ENCODE results near the gene CAMK2A. TPM values are rescaled to one million over a fixed set of nuclear protein-coding genes. Genes with fewer than 3 reads are reported as not detected.

CAMK2A gene
- polyA plus RNA-seq, 1 donor (not counting 4 experiments of a cell fraction or from before 2014, with no cell fraction given), result 0.05 TPM

DNA sequence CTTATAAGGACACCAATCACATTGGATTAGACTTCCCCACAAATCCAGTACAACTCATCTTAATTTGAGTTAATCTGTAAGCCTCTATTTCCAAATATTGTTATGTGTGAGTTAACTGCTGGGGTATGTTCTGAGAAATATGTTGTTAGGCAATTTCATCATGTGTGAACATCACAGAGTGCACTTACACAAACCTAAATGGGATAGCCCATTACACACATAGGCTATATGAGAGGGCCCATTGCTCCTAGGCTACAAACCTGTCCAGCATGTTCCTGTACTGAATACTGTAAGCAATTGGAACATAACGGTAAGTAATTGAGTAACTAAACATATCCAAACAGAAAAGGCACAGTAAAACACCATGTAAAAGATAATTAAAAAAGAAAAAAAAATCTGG lies 32.2 kb upstream of the CAMK2A start:
- Histone ChIP-seq H3K4me2 (ENCODE audit: control insufficient read depth, extremely low read depth, insufficient read depth, low read depth, low read length) (peak overlapping the region; percentile 49), H3K4me1 (ENCODE audit: control insufficient read depth, extremely low read depth, insufficient read depth, low read length) (peaks cover 67% of the 10 kb centered on the region)
- dilution Hi-C loops (cut with MboI; ENCODE audit: extremely low pct_ligation_motif_present, low sequenced_read_pairs), result no loop called here

DNA sequence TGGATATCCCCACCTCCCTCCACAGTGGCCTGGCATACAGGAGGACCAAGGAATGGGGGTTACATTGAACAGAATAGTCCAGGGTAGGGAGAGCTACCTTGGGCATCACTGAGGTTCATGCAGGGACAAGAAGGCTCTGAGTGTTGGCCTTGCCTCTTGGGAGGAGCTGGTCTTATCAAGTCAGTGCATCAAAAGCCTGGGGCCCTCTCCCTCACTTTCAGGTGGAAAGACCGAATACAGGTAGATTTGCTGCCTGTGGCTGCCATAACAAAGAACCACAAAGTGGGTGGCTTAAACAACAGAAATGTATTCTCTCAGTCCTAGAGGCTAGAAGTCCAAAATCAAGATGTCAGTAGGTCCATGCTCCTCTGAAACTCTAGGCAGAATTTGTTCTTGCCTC lies 31.6 kb upstream of the CAMK2A start:
- FAIRE-seq (no peak), DNase-seq (ENCODE audit: low read depth, low spot score) (no peak)
- dilution Hi-C loops (cut with MboI; ENCODE audit: extremely low pct_ligation_motif_present, low sequenced_read_pairs), result no loop called here
- Histone ChIP-seq H3K4me2 (ENCODE audit: control insufficient read depth, extremely low read depth, insufficient read depth, low read depth, low read length) (no peak overlapping the region), H3K36me3 (ENCODE audit: control insufficient read depth in 2 of 2, extremely low read depth in 1 of 2, insufficient read depth in 2 of 2, low read length in 2 of 2) (no peaks in the 10 kb centered on the region), H2AFZ (ENCODE audit: control insufficient read depth, low read length) (no peak overlapping the region), H3K79me2 (ENCODE audit: control insufficient read depth, insufficient read depth, low read length) (no peaks in the 10 kb centered on the region), H3K4me3 (ENCODE audit: control insufficient read depth in 2 of 3, extremely low read depth in 1 of 3, insufficient read depth in 2 of 3, low read depth in 1 of 3, low read length in 3 of 3) (no peak overlapping the region), H4K20me1 (ENCODE audit: control insufficient read depth, extremely low read depth, insufficient read depth, low read length) (no peaks in the 10 kb centered on the region), H3K9ac (ENCODE audit: control insufficient read depth, extremely low read depth, insufficient read depth, low read length) (no peak overlapping the region), H3K4me1 (ENCODE audit: control insufficient read depth, extremely low read depth, insufficient read depth, low read length) (peaks cover 70% of the 10 kb centered on the region), H3K27me3 (ENCODE audit: control insufficient read depth, extremely low read depth, insufficient read depth, low read length) (no peaks in the 10 kb centered on the region), H3K9me3 (ENCODE audit: control insufficient read depth, low read depth, low read length) (no peaks in the 10 kb centered on the region), H3K27ac (ENCODE audit: control insufficient read depth, insufficient read depth, low read length) (peak overlapping the region; percentile 93), H3K9me1 (ENCODE audit: control insufficient read depth, extremely low read depth, insufficient read depth, low read length) (peaks cover 2% of the 10 kb centered on the region)
- no peak for TF ChIP-seq EZH2 (IDR thresholded peaks at IDR 0.05; ENCODE audit: low read length)
- TF ChIP-seq, protein P1, sequence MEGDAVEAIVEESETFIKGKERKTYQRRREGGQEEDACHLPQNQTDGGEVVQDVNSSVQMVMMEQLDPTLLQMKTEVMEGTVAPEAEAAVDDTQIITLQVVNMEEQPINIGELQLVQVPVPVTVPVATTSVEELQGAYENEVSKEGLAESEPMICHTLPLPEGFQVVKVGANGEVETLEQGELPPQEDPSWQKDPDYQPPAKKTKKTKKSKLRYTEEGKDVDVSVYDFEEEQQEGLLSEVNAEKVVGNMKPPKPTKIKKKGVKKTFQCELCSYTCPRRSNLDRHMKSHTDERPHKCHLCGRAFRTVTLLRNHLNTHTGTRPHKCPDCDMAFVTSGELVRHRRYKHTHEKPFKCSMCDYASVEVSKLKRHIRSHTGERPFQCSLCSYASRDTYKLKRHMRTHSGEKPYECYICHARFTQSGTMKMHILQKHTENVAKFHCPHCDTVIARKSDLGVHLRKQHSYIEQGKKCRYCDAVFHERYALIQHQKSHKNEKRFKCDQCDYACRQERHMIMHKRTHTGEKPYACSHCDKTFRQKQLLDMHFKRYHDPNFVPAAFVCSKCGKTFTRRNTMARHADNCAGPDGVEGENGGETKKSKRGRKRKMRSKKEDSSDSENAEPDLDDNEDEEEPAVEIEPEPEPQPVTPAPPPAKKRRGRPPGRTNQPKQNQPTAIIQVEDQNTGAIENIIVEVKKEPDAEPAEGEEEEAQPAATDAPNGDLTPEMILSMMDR (optimal IDR thresholded peaks at IDR 0.05 in 1 of 3, IDR thresholded peaks at IDR 0.05 in 1 of 3, conservative IDR thresholded peaks at IDR 0.05 in 1 of 3; ENCODE audit: extremely low read depth in 1 of 3, insufficient read depth in 2 of 3, low read length in 3 of 3), result no peak

More for the DNA sequence above, 32.2 kb upstream of the CAMK2A start:
- Histone ChIP-seq H3K79me2 (ENCODE audit: control insufficient read depth, insufficient read depth, low read length) (no peaks in the 10 kb centered on the region), H3K9me3 (ENCODE audit: control insufficient read depth, low read depth, low read length) (no peaks in the 10 kb centered on the region), H3K9me1 (ENCODE audit: control insufficient read depth, extremely low read depth, insufficient read depth, low read length) (peaks cover under 1% of the 10 kb centered on the region), H3K27me3 (ENCODE audit: control insufficient read depth, extremely low read depth, insufficient read depth, low read length) (no peaks in the 10 kb centered on the region), H2AFZ (ENCODE audit: control insufficient read depth, low read length) (no peak overlapping the region), H3K36me3 (ENCODE audit: control insufficient read depth in 2 of 2, extremely low read depth in 1 of 2, insufficient read depth in 2 of 2, low read length in 2 of 2) (no peaks in the 10 kb centered on the region), H4K20me1 (ENCODE audit: control insufficient read depth, extremely low read depth, insufficient read depth, low read length) (no peaks in the 10 kb centered on the region), H3K4me3 (ENCODE audit: control insufficient read depth in 2 of 3, extremely low read depth in 1 of 3, insufficient read depth in 2 of 3, low read depth in 1 of 3, low read length in 3 of 3) (no peak overlapping the region), H3K27ac (ENCODE audit: control insufficient read depth, insufficient read depth, low read length) (peak overlapping the region; percentile 93), H3K9ac (ENCODE audit: control insufficient read depth, extremely low read depth, insufficient read depth, low read length) (peak overlapping the region; percentile 19)
- FAIRE-seq (peak; percentile 34), DNase-seq (ENCODE audit: low read depth, low spot score) (no peak)
- TF ChIP-seq, protein P1 (optimal IDR thresholded peaks at IDR 0.05 in 1 of 3, IDR thresholded peaks at IDR 0.05 in 1 of 3, conservative IDR thresholded peaks at IDR 0.05 in 1 of 3; ENCODE audit: extremely low read depth in 1 of 3, insufficient read depth in 2 of 3, low read length in 3 of 3), result no peak
- no peak for TF ChIP-seq EZH2 (IDR thresholded peaks at IDR 0.05; ENCODE audit: low read length)
